WTC11 (cell line): ENCODE results near the gene COX4I1.

Source experiments
- CBFB ChIP-seq: sonication (generic); formaldehyde crosslinking; IDR thresholded peaks from 2 replicates; pipeline ENCODE4 v1.8.1; 2022; ENCODE audit warnings: mild to moderate bottlenecking, low read depth, missing genetic modification reagents
- ETV6 ChIP-seq: sonication (generic); formaldehyde crosslinking; IDR thresholded peaks from 2 replicates; pipeline ENCODE4 v1.8.1; 2022; ENCODE audit warnings: mild to moderate bottlenecking, missing genetic modification reagents
- ZBTB21 ChIP-seq: sonication (generic); formaldehyde crosslinking; IDR thresholded peaks from 2 replicates; pipeline ENCODE4 v1.8.1; 2023; ENCODE audit warnings: mild to moderate bottlenecking, missing genetic modification reagents, borderline replicate concordance
- TF ChIP-seq, protein P1 (sequence below): fragments of 200-600 bp; IDR thresholded peaks from 2 replicates; pipeline ENCODE4 v1.8.0; 2022; ENCODE audit warnings: antibody characterized with exemption

GRCh38 chr16:85835227-85835751 is 35.8 kb downstream of the COX4I1 start:
- TF ChIP-seq, protein P1, sequence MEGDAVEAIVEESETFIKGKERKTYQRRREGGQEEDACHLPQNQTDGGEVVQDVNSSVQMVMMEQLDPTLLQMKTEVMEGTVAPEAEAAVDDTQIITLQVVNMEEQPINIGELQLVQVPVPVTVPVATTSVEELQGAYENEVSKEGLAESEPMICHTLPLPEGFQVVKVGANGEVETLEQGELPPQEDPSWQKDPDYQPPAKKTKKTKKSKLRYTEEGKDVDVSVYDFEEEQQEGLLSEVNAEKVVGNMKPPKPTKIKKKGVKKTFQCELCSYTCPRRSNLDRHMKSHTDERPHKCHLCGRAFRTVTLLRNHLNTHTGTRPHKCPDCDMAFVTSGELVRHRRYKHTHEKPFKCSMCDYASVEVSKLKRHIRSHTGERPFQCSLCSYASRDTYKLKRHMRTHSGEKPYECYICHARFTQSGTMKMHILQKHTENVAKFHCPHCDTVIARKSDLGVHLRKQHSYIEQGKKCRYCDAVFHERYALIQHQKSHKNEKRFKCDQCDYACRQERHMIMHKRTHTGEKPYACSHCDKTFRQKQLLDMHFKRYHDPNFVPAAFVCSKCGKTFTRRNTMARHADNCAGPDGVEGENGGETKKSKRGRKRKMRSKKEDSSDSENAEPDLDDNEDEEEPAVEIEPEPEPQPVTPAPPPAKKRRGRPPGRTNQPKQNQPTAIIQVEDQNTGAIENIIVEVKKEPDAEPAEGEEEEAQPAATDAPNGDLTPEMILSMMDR = no peak
- TF ChIP-seq ZBTB21 (CRISPR knock-in tag) (no peak), ETV6 (no peak), CBFB (CRISPR knock-in tag) (no peak)
